ENCODE measurements around the gene SREK1IP1. TPM values are rescaled to one million over a fixed set of nuclear protein-coding genes. Genes with fewer than 3 reads are reported as not detected.
"Not testable (repeated sequence)": the region's sequence is repeated elsewhere in the genome, so short reads cannot be mapped to it uniquely, and the experiment has no call there.

Gene SREK1IP1
- total RNA-seq, 2 experiments from 2014 or later, result 20.5 to 22.9 TPM

DNA sequence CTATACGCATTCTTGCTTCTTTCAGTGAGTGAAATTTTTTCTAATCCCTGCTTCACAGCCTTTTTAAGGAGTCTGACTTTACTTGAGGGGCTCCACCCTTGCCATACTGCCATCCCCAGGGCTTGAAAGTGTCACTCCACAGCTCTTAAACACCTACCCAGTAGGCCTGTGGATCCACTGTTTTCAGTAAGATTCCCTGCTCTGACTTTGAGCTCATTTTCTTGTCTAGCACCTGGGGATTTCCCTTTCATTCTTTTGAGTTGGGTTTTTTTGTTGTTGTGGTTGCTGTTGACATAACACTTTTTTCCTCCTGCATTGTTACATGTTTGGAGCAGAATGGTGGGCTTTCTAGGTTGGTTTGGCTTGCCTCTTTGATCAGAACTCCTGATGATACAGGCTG, 23.6 kb downstream of the SREK1IP1 start:
- intact Hi-C loops (cut with micrococcal nuclease), result no loop called here
- Mint-ChIP-seq H3K36me3 (ENCODE audit: low read depth) (peaks cover 8% of the 10 kb centered on the region), H3K9me3 (no peaks in the 10 kb centered on the region), H3K4me1 (ENCODE audit: low read depth) (peaks cover 13% of the 10 kb centered on the region), H3K4me3 (no peak overlapping the region), H3K27me3 (no peaks in the 10 kb centered on the region), H3K27ac (no peak overlapping the region)
- POLR2A ChIA-PET, result interaction anchor here (0.7 kb wide), 1 partner anchor 9 kb away, joined by 3 read pairs; no protein-coding TSS in a partner anchor
- CTCF ChIA-PET, result interaction anchor here (0.6 kb wide), 1 partner anchor 626 kb away, joined by 3 read pairs; no protein-coding TSS in a partner anchor
- TF ChIP-seq, protein P1, sequence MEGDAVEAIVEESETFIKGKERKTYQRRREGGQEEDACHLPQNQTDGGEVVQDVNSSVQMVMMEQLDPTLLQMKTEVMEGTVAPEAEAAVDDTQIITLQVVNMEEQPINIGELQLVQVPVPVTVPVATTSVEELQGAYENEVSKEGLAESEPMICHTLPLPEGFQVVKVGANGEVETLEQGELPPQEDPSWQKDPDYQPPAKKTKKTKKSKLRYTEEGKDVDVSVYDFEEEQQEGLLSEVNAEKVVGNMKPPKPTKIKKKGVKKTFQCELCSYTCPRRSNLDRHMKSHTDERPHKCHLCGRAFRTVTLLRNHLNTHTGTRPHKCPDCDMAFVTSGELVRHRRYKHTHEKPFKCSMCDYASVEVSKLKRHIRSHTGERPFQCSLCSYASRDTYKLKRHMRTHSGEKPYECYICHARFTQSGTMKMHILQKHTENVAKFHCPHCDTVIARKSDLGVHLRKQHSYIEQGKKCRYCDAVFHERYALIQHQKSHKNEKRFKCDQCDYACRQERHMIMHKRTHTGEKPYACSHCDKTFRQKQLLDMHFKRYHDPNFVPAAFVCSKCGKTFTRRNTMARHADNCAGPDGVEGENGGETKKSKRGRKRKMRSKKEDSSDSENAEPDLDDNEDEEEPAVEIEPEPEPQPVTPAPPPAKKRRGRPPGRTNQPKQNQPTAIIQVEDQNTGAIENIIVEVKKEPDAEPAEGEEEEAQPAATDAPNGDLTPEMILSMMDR (IDR thresholded peaks at IDR 0.05), result no peak
- ATAC-seq (no peak), DNase-seq (no peak)

GRCh38 chr5:64742821-64743220, 25.7 kb downstream of the SREK1IP1 start:
- H3K9me3 Mint-ChIP-seq, result no peaks in the 10 kb centered on the region
- H3K36me3 Mint-ChIP-seq (ENCODE audit: low read depth), result peaks cover 9% of the 10 kb centered on the region
- no peak overlapping the region for H3K4me3 Mint-ChIP-seq
- H3K4me1 Mint-ChIP-seq (ENCODE audit: low read depth), result peaks cover 11% of the 10 kb centered on the region
- no peaks in the 10 kb centered on the region for H3K27me3 Mint-ChIP-seq
- ChIA-PET CTCF (no interaction called here), POLR2A (no interaction called here)
- TF ChIP-seq, protein P1 (IDR thresholded peaks at IDR 0.05), result no peak
- ATAC-seq (no peak), DNase-seq (no peak)
- intact Hi-C loops (cut with micrococcal nuclease), result no loop called here
- no peak overlapping the region for H3K27ac Mint-ChIP-seq

DNA sequence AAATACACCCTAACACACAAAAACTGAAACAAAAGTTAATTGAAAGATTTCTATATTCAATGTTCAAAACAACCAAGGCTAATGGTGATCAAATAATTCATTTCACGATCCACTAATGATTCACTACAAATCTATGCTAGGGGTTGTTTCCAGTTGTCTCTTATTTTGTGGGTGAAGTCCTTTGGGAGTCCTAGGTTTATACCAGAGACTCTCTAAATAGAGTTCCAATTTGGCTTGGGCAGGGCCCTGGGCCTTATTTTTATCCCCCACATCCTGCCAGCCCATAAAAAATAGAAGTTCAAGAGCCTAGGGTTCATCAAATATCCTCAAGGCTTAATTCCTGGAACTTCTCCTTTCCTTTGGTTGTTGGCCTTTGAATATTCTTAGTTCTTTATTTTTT, 26.1 kb downstream of the SREK1IP1 start:
- Mint-ChIP-seq H3K9me3 (no peaks in the 10 kb centered on the region), H3K27me3 (no peaks in the 10 kb centered on the region), H3K27ac (no peak overlapping the region), H3K4me3 (no peak overlapping the region), H3K36me3 (ENCODE audit: low read depth) (peaks cover 9% of the 10 kb centered on the region), H3K4me1 (ENCODE audit: low read depth) (peaks cover 11% of the 10 kb centered on the region)
- ChIA-PET POLR2A (no interaction called here), CTCF (no interaction called here)
- no peak for ATAC-seq
- intact Hi-C loops (cut with micrococcal nuclease), result no loop called here
- TF ChIP-seq, protein P1 (IDR thresholded peaks at IDR 0.05), result no peak
- no peak for DNase-seq

- ChIA-PET POLR2A (interaction anchor here (0.7 kb wide), 1 partner anchor 39 kb away, joined by 3 read pairs; no protein-coding TSS in a partner anchor), CTCF (no interaction called here)
- intact Hi-C loops (cut with micrococcal nuclease), result no loop called here
- Mint-ChIP-seq H3K27ac (no peak overlapping the region), H3K4me3 (no peak overlapping the region), H3K36me3 (ENCODE audit: low read depth) (peaks cover 15% of the 10 kb centered on the region), H3K4me1 (ENCODE audit: low read depth) (peaks cover 5% of the 10 kb centered on the region), H3K9me3 (no peaks in the 10 kb centered on the region), H3K27me3 (no peaks in the 10 kb centered on the region)
- ATAC-seq (no peak), DNase-seq (no peak)
- TF ChIP-seq, protein P1 (IDR thresholded peaks at IDR 0.05), result no peak
Measured at GRCh38 chr5:64727150-64727549, 41.3 kb downstream of the SREK1IP1 start.

DNA sequence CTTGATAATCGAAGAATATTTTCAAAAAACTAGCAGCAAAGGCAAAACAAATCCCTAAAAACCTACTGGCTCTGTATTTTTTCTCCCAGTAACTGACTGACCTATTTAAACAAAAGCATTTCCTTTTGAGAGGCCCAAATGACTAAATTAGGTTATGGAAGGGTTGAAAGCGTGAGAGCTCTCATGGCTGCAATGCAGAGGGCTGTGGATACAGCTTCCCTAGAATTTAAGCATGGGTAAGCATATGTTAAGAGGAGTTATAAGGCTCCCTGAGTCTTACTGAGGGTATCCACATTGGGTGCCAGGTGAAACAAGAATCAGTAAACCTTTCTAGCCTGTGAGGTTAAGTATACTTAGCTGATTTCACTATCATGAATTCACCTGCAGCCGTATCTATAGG, 45.9 kb downstream of the SREK1IP1 start:
- intact Hi-C loops (cut with micrococcal nuclease), result no loop called here
- CTCF ChIA-PET, result no interaction called here
- Mint-ChIP-seq H3K27ac (no peak overlapping the region), H3K4me3 (no peak overlapping the region), H3K4me1 (ENCODE audit: low read depth) (no peaks in the 10 kb centered on the region), H3K9me3 (no peaks in the 10 kb centered on the region), H3K36me3 (ENCODE audit: low read depth) (peaks cover 13% of the 10 kb centered on the region), H3K27me3 (no peaks in the 10 kb centered on the region)
- POLR2A ChIA-PET, result no interaction called here
- DNase-seq, result no peak
- ATAC-seq, result no peak
- TF ChIP-seq, protein P1 (IDR thresholded peaks at IDR 0.05), result no peak

DNA sequence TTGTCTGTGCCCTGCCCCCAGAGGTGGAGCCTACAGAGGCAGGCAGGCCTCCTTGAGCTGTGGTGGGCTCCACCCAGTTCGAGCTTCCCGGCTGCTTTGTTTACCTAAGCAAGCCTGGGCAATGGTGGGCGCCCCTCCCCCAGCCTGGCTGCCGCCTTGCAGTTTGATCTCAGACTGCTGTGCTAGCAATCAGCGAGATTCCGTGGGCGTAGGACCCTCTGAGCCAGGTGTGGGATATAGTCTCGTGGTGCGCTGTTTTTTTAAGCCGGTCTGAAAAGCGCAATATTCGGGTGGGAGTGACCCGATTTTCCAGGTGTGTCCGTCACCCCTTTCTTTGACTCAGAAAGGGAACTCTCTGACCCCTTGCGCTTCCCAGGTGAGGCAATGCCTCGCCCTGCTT, 54.0 kb downstream of the SREK1IP1 start:
- H3K27me3 Mint-ChIP-seq; H3K36me3 Mint-ChIP-seq (ENCODE audit: low read depth); intact Hi-C loops (cut with micrococcal nuclease); H3K27ac Mint-ChIP-seq; H3K4me1 Mint-ChIP-seq (ENCODE audit: low read depth); H3K9me3 Mint-ChIP-seq; H3K4me3 Mint-ChIP-seq; ATAC-seq; POLR2A ChIA-PET; DNase-seq; CTCF ChIA-PET: not testable (repeated sequence)

Data from activated CD8-positive, alpha-beta T cell treated with anti-CD3 and anti-CD28 coated beads for 36 hours (primary cell).